ENCODE results near the gene NUP93. TPM values are rescaled to one million over a fixed set of nuclear protein-coding genes. Genes with fewer than 3 reads are reported as not detected.

NUP93 gene
- total and polyA plus RNA-seq, 2 of the 8 experiments (the other 6 are each of a cell fraction or from before 2014, with no cell fraction given): 147 to 201 TPM

DNA sequence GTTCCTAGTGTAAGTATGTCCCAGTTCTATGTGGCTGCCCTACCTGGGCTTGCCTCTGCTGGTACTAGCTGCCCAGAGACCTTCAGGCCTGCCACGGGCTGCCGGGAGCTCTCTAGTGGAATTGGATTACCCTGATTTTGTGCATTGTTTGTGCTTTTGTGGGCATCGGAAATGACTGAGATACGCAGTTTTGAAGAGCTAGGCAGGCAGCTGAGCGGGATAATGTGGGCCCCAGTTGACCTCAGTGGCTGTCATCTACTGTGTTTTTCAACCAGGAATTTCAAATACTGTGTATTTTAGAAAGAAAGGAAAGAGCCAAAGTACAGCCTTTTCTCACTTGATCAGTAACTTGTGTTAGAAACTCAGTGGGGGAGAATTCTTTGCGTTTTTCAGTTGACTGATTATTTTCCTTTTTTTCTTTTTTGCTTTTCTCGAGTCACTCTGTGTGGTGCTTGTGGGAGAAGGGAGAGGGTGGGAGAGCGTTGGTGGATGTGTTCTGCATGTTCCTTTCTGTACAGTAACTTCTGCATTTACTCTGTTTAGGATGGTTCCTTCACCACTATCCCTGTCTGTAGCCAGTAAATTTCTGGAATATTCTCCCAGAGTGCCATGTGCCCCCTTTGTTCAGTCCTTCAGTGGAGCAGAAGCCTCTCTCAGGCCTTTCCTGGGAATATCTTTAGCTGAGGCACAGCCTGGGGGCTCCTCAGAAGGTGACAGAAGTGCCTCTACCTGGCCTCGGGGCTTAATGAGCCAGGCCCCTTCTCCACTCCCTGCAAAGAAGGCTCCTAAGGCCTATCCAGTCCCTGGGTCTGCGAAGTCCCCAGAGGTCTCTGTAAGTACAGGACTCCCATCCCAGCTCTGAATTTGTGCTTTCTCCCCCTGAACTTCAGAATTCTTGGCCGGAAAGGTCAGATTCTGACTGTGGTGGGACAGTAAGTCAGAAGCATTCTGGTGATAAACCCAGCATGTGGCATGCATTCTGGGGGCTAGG, 120.1 kb downstream of the NUP93 start (continued):
- TF ChIP-seq CHD2 (IDR thresholded peaks at IDR 0.05; ENCODE audit: low read length): no peak
- no peak for TF ChIP-seq E2F6 (IDR thresholded peaks at IDR 0.05)
- no peak for TF ChIP-seq CBX8 (IDR thresholded peaks at IDR 0.05; ENCODE audit: borderline replicate concordance, low read depth, low read length)
- TF ChIP-seq SIRT6 (IDR thresholded peaks at IDR 0.05; ENCODE audit: low read length): no peak
- no peak for TF ChIP-seq SIN3A (conservative IDR thresholded peaks at IDR 0.05 in 1 of 2, IDR thresholded peaks at IDR 0.05 in 1 of 2; ENCODE audit: low read depth in 1 of 2, low read length in 2 of 2)
- TF ChIP-seq BRCA1 (IDR thresholded peaks at IDR 0.05; ENCODE audit: low read depth, low read length): no peak
- TF ChIP-seq YY1 (IDR thresholded peaks at IDR 0.05; ENCODE audit: low read depth, low read length): no peak
- TF ChIP-seq RBBP5 (IDR thresholded peaks at IDR 0.05; ENCODE audit: borderline replicate concordance, low read depth, low read length): no peak
- no peak for TF ChIP-seq KDM1A (IDR thresholded peaks at IDR 0.05; ENCODE audit: borderline replicate concordance, low read length)

Data from H1 (cell line).